Measurements from ENCODE around the gene TCP11.

TCP11 gene

GRCh38 chr6:35141007-35141655 is at the start of gene TCP11:
Gene TCP11 (minus strand): TSS chr6:35141339. CDS start chr6:35140870, 469 bp downstream.
- in situ Hi-C loops (cut with MboI; ENCODE audit: low sequenced_read_pairs): no loop called here

GRCh38 chr6:35190306-35190705 is 49.2 kb upstream of the TCP11 start:
- in situ Hi-C loops (cut with MboI; ENCODE audit: low sequenced_read_pairs): no loop called here

- in situ Hi-C loops (cut with MboI; ENCODE audit: low sequenced_read_pairs): no loop called here
Observed at GRCh38 chr6:35188886-35189285, 47.7 kb upstream of the TCP11 start.

- in situ Hi-C loops (cut with MboI; ENCODE audit: low sequenced_read_pairs): no loop called here
Observed at GRCh38 chr6:35186571-35186970, 45.4 kb upstream of the TCP11 start.

GRCh38 chr6:35185971-35186370 is 44.8 kb upstream of the TCP11 start:
- in situ Hi-C loops (cut with MboI; ENCODE audit: low sequenced_read_pairs): no loop called here

GRCh38 chr6:35185302-35185681 is 44.2 kb upstream of the TCP11 start:
- in situ Hi-C loops (cut with MboI; ENCODE audit: low sequenced_read_pairs): no loop called here

- in situ Hi-C loops (cut with MboI; ENCODE audit: low sequenced_read_pairs): no loop called here
Observed at GRCh38 chr6:35184580-35185301, 43.6 kb upstream of the TCP11 start.

- in situ Hi-C loops (cut with MboI; ENCODE audit: low sequenced_read_pairs): no loop called here
Observed at GRCh38 chr6:35183935-35184334, 42.8 kb upstream of the TCP11 start.

- in situ Hi-C loops (cut with MboI; ENCODE audit: low sequenced_read_pairs): no loop called here
Observed at GRCh38 chr6:35183281-35183680, 42.1 kb upstream of the TCP11 start.

- in situ Hi-C loops (cut with MboI; ENCODE audit: low sequenced_read_pairs): no loop called here
Observed at GRCh38 chr6:35181933-35182612, 40.9 kb upstream of the TCP11 start.

- in situ Hi-C loops (cut with MboI; ENCODE audit: low sequenced_read_pairs): no loop called here
Observed at GRCh38 chr6:35181308-35181932, 40.3 kb upstream of the TCP11 start.

- in situ Hi-C loops (cut with MboI; ENCODE audit: low sequenced_read_pairs): no loop called here
Observed at GRCh38 chr6:35179901-35180535, 38.9 kb upstream of the TCP11 start.

GRCh38 chr6:35178932-35179832 is 38.0 kb upstream of the TCP11 start:
- in situ Hi-C loops (cut with MboI; ENCODE audit: low sequenced_read_pairs): no loop called here

GRCh38 chr6:35178012-35178411 is 36.9 kb upstream of the TCP11 start:
- in situ Hi-C loops (cut with MboI; ENCODE audit: low sequenced_read_pairs): no loop called here

- in situ Hi-C loops (cut with MboI; ENCODE audit: low sequenced_read_pairs): no loop called here
Observed at GRCh38 chr6:35177596-35177995, 36.5 kb upstream of the TCP11 start.

- in situ Hi-C loops (cut with MboI; ENCODE audit: low sequenced_read_pairs): no loop called here
Observed at GRCh38 chr6:35177157-35177556, 36.0 kb upstream of the TCP11 start.

GRCh38 chr6:35176301-35177024 is 35.3 kb upstream of the TCP11 start:
- in situ Hi-C loops (cut with MboI; ENCODE audit: low sequenced_read_pairs): no loop called here

GRCh38 chr6:35174501-35174900 is 33.4 kb upstream of the TCP11 start:
- in situ Hi-C loops (cut with MboI; ENCODE audit: low sequenced_read_pairs): no loop called here

- in situ Hi-C loops (cut with MboI; ENCODE audit: low sequenced_read_pairs): no loop called here
Observed at GRCh38 chr6:35174088-35174434, 32.9 kb upstream of the TCP11 start.
